ENCODE data around the gene PI16. TPM values are rescaled to one million over a fixed set of nuclear protein-coding genes. Genes with fewer than 3 reads are reported as not detected.

PI16 gene
- total and polyA plus RNA-seq, 2 experiments from 2014 or later = 0.50 TPM; not detected in 1

DNA sequence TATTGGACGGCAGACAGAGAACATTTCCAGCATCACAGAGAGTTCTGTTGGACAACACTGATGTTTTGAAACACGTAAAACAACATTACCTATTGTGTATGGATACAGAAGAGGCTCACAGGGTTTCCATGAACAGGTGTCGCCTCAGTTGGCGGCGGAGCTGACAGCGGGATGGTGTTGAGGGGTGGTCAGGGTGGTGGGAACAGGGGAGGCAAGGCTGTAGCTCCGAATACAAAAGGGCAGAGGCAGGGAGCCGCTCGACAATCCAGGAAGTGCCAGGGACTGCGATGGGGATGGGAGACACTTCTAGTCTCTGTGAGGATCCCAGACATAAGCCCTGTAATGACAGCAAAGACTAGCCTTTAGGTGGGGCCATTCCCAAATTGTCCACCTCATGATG, 14.5 kb upstream of the PI16 start:
- Histone ChIP-seq H3K4me3 (no peak overlapping the region), H3F3A (replicated peaks; ENCODE audit: low read depth) (no peaks in the 10 kb centered on the region), H3K4me2 (no peak overlapping the region), H3K36me3 (ENCODE audit: insufficient read depth) (no peaks in the 10 kb centered on the region), H3K79me2 (replicated peaks; ENCODE audit: insufficient read depth) (no peaks in the 10 kb centered on the region), H3K4me1 (ENCODE audit: insufficient read depth) (0 out of 2 replicates have a peak, but pooled peaks cover 3% of the 10 kb centered on the region), H3K27ac (ENCODE audit: low read depth) (no peak overlapping the region), H3K9me2 (ENCODE audit: insufficient read depth) (no peaks in the 10 kb centered on the region), H2AFZ (no peak overlapping the region), H4K20me1 (replicated peaks; ENCODE audit: insufficient read depth) (no peaks in the 10 kb centered on the region), H3K27me3 (ENCODE audit: insufficient read depth) (no peaks in the 10 kb centered on the region)
- H3K27ac Mint-ChIP-seq = no peak overlapping the region
- no peak for ATAC-seq
- H3K36me3 Mint-ChIP-seq (ENCODE audit: low read depth) = peaks cover 4% of the 10 kb centered on the region; the same call in 2 of the 3 replicates
- H3K4me3 Mint-ChIP-seq = no peak overlapping the region
- peaks cover 10% of the 10 kb centered on the region for H3K9me3 Mint-ChIP-seq
- peaks cover 11% of the 10 kb centered on the region for H3K27me3 Mint-ChIP-seq (ENCODE audit: insufficient read depth, low read depth, poor library complexity)
- TF ChIP-seq EZH2 (IDR thresholded peaks at IDR 0.05; ENCODE audit: low read depth, unreplicated experiment) (no peak), REST (IDR thresholded peaks at IDR 0.05; ENCODE audit: unreplicated experiment) (no peak), STAT1 (IDR thresholded peaks at IDR 0.05; ENCODE audit: unreplicated experiment) (no peak), EZH2phosphoT487 (IDR thresholded peaks at IDR 0.05; ENCODE audit: unreplicated experiment) (no peak), POLR2AphosphoS5 (IDR thresholded peaks at IDR 0.05; ENCODE audit: low read depth) (no peak), ZNF462 (CRISPR knock-in tag; IDR thresholded peaks at IDR 0.05) (no peak), CTCF (conservative IDR thresholded peaks at IDR 0.05; ENCODE audit: low read depth in 2 of 2) (no peak), ZNF114 (CRISPR knock-in tag; IDR thresholded peaks at IDR 0.05) (no peak), ZNF331 (CRISPR knock-in tag; IDR thresholded peaks at IDR 0.05; ENCODE audit: low read depth) (no peak), CREB1 (CRISPR knock-in tag; IDR thresholded peaks at IDR 0.05; ENCODE audit: low read depth) (no peak), JUNB (IDR thresholded peaks at IDR 0.05; ENCODE audit: unreplicated experiment) (no peak), NANOG (IDR thresholded peaks at IDR 0.05; ENCODE audit: borderline replicate concordance) (no peak)
- TF ChIP-seq, protein P1, sequence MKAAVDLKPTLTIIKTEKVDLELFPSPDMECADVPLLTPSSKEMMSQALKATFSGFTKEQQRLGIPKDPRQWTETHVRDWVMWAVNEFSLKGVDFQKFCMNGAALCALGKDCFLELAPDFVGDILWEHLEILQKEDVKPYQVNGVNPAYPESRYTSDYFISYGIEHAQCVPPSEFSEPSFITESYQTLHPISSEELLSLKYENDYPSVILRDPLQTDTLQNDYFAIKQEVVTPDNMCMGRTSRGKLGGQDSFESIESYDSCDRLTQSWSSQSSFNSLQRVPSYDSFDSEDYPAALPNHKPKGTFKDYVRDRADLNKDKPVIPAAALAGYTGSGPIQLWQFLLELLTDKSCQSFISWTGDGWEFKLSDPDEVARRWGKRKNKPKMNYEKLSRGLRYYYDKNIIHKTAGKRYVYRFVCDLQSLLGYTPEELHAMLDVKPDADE (IDR thresholded peaks at IDR 0.05) = no peak
- no peaks in the 10 kb centered on the region; the same call in 2 of the 3 replicates for H3K4me1 Mint-ChIP-seq
- DNase-seq (ENCODE audit: low spot score) = no peak

All from GM23338 (cell line).